GM10266 (cell line): ENCODE results near the gene THTPA.

Experiments
- DNase-seq: peaks from one replicate; pipeline ENCODE4 v3.0.0; 2012; ENCODE audit errors: extremely low spot score
- CTCF ChIP-seq: IDR thresholded peaks from 2 replicates; pipeline ENCODE4 v1.5.1; 2012; ENCODE audit warnings: mild to moderate bottlenecking, low read depth; ENCODE audit not compliant: control insufficient read depth, insufficient read depth; ENCODE audit errors: missing control alignments

THTPA gene

GRCh38 chr14:23577710-23578392 is 21.8 kb downstream of the THTPA start:
- peak; percentile 75 for DNase-seq
- no peak for TF ChIP-seq CTCF

GRCh38 chr14:23578560-23579310 is 22.7 kb downstream of the THTPA start, which contains the start of gene JPH4:
JPH4 (minus strand) TSS chr14:23578790; CDS start chr14:23577453, 1,337 bp downstream.
- no peak for DNase-seq

GRCh38 chr14:23579311-23579630 is 23.2 kb downstream of the THTPA start:
- no peak for DNase-seq
- TF ChIP-seq CTCF = no peak

More at GRCh38 chr14:23578560-23579310, 22.7 kb downstream of the THTPA start, which contains the start of gene JPH4:
- no peak for TF ChIP-seq CTCF

- no peak for TF ChIP-seq CTCF
- DNase-seq = no peak
Measured at GRCh38 chr14:23579739-23580138, 23.7 kb downstream of the THTPA start.

- TF ChIP-seq CTCF = no peak
- no peak for DNase-seq
Measured at GRCh38 chr14:23580152-23580926, 24.3 kb downstream of the THTPA start.

GRCh38 chr14:23580948-23581281 is 24.8 kb downstream of the THTPA start:
- no peak for DNase-seq

More at GRCh38 chr14:23580948-23581281, 24.8 kb downstream of the THTPA start:
- no peak for TF ChIP-seq CTCF
